ENCODE data around the gene CPNE8.

Gene CPNE8

GRCh38 chr12:38878333-38878705, 27.1 kb downstream of the CPNE8 start:
- TF ChIP-seq CTCF (IDR thresholded peaks at IDR 0.05; ENCODE audit: low read depth, low read length, missing control alignments): no peak
- no peak overlapping the region for H3K4me3 ChIP-seq (ENCODE audit: low read depth, low read length)
- no peak for DNase-seq (ENCODE audit: low read depth)

GRCh38 chr12:38875586-38876228, 29.7 kb downstream of the CPNE8 start:
- no peak for DNase-seq (ENCODE audit: low read depth)
- TF ChIP-seq CTCF (IDR thresholded peaks at IDR 0.05; ENCODE audit: low read depth, low read length, missing control alignments): no peak
- H3K4me3 ChIP-seq (ENCODE audit: low read depth, low read length): no peak overlapping the region

GRCh38 chr12:38872561-38872960, 32.8 kb downstream of the CPNE8 start:
- H3K4me3 ChIP-seq (ENCODE audit: low read depth, low read length): no peak overlapping the region
- TF ChIP-seq CTCF (IDR thresholded peaks at IDR 0.05; ENCODE audit: low read depth, low read length, missing control alignments): no peak
- no peak for DNase-seq (ENCODE audit: low read depth)

- DNase-seq (ENCODE audit: low read depth): no peak
- no peak for TF ChIP-seq CTCF (IDR thresholded peaks at IDR 0.05; ENCODE audit: low read depth, low read length, missing control alignments)
- no peak overlapping the region for H3K4me3 ChIP-seq (ENCODE audit: low read depth, low read length)
Observed at GRCh38 chr12:38872156-38872555, 33.2 kb downstream of the CPNE8 start.

- DNase-seq (ENCODE audit: low read depth): no peak
- TF ChIP-seq CTCF (IDR thresholded peaks at IDR 0.05; ENCODE audit: low read depth, low read length, missing control alignments): no peak
- H3K4me3 ChIP-seq (ENCODE audit: low read depth, low read length): no peak overlapping the region
Observed at GRCh38 chr12:38869036-38869435, 36.4 kb downstream of the CPNE8 start.

GRCh38 chr12:38850461-38850860, 54.9 kb downstream of the CPNE8 start:
- no peak overlapping the region for H3K4me3 ChIP-seq (ENCODE audit: low read depth, low read length)
- DNase-seq (ENCODE audit: low read depth): no peak
- TF ChIP-seq CTCF (IDR thresholded peaks at IDR 0.05; ENCODE audit: low read depth, low read length, missing control alignments): no peak

GRCh38 chr12:38847247-38847646, 58.1 kb downstream of the CPNE8 start:
- no peak for TF ChIP-seq CTCF (IDR thresholded peaks at IDR 0.05; ENCODE audit: low read depth, low read length, missing control alignments)
- H3K4me3 ChIP-seq (ENCODE audit: low read depth, low read length): no peak overlapping the region
- no peak for DNase-seq (ENCODE audit: low read depth)
